Measurements from ENCODE around the gene NACA. TPM values are rescaled to one million over a fixed set of nuclear protein-coding genes. Genes with fewer than 3 reads are reported as not detected.
A peak's percentile ranks its signal among the peaks of the same experiment; 100 is the strongest.
"Not testable (repeated sequence)": the region's sequence is repeated elsewhere in the genome, so short reads cannot be mapped to it uniquely, and the experiment has no call there.

The NACA gene
- total RNA-seq, 2 donors from 2014 or later, result 1,074 to 1,104 TPM

GRCh38 chr12:56749359-56749758, 24.3 kb upstream of the NACA start:
- DNase-seq (ENCODE audit: low spot score in 2 of 2) (no peak), ATAC-seq (no peak)
- H3K27ac Mint-ChIP-seq, result no peak overlapping the region
- H3K9me3 Mint-ChIP-seq, result no peaks in the 10 kb centered on the region
- peaks cover 38 to 47% of the 10 kb centered on the region in 2 donors for H3K36me3 Mint-ChIP-seq

GRCh38 chr12:56728139-56728861, 3.2 kb upstream of the NACA start:
- H3K27ac Mint-ChIP-seq, result no peak overlapping the region
- no peaks in the 10 kb centered on the region for H3K9me3 Mint-ChIP-seq
- DNase-seq (ENCODE audit: low spot score in 2 of 2) (no peak), ATAC-seq (no peak)
- H3K36me3 Mint-ChIP-seq, result peaks cover 23 to 52% of the 10 kb centered on the region in 2 donors

- not testable (repeated sequence) for ATAC-seq, H3K9me3 Mint-ChIP-seq
- peak overlapping the region; percentile 96 to 99 for H3K27ac Mint-ChIP-seq
- peak in 1 of 2 donors; percentile 49 for DNase-seq (ENCODE audit: low spot score in 2 of 2)
- H3K36me3 Mint-ChIP-seq, result peaks cover 37 to 70% of the 10 kb centered on the region in 2 donors
Measured at GRCh38 chr12:56726196-56726675, 1.1 kb upstream of the NACA start.

- no peak for ATAC-seq
- Mint-ChIP-seq H3K36me3 (peaks cover 42 to 71% of the 10 kb centered on the region in 2 donors), H3K9me3 (no peaks in the 10 kb centered on the region), H3K27ac (peak overlapping the region; percentile 96 to 99)
- DNase-seq (ENCODE audit: low spot score in 2 of 2), result no peak
Measured at GRCh38 chr12:56725723-56726102, 614 bp upstream of the NACA start.

GRCh38 chr12:56724701-56724971, 463 bp downstream of the NACA start:
- Mint-ChIP-seq H3K36me3 (peaks cover 53 to 76% of the 10 kb centered on the region in 2 donors), H3K9me3 (no peaks in the 10 kb centered on the region), H3K27ac (peak overlapping the region; percentile 96 to 99)
- no peak for ATAC-seq
- no peak for DNase-seq (ENCODE audit: low spot score in 2 of 2)

- Mint-ChIP-seq H3K9me3 (no peaks in the 10 kb centered on the region), H3K27ac (peak overlapping the region; percentile 96 to 99), H3K36me3 (peaks cover 55 to 82% of the 10 kb centered on the region in 2 donors)
- DNase-seq (ENCODE audit: low spot score in 2 of 2) (no peak), ATAC-seq (no peak)
Measured at GRCh38 chr12:56723889-56724700, 1.0 kb downstream of the NACA start.

GRCh38 chr12:56723352-56723751, 1.7 kb downstream of the NACA start:
- no peak for ATAC-seq
- Mint-ChIP-seq H3K9me3 (no peaks in the 10 kb centered on the region), H3K36me3 (peaks cover 55 to 86% of the 10 kb centered on the region in 2 donors), H3K27ac (peak overlapping the region; percentile 96 to 99)
- no peak for DNase-seq (ENCODE audit: low spot score in 2 of 2)

- DNase-seq (ENCODE audit: low spot score in 2 of 2) (no peak), ATAC-seq (no peak)
- Mint-ChIP-seq H3K9me3 (no peaks in the 10 kb centered on the region), H3K27ac (peak overlapping the region; percentile 96), H3K36me3 (peaks cover 55 to 86% of the 10 kb centered on the region in 2 donors)
Measured at GRCh38 chr12:56722832-56723231, 2.3 kb downstream of the NACA start.

GRCh38 chr12:56721721-56722120, 3.4 kb downstream of the NACA start:
- Mint-ChIP-seq H3K27ac (peak overlapping the region; percentile 96), H3K9me3 (no peaks in the 10 kb centered on the region), H3K36me3 (peaks cover 55 to 80% of the 10 kb centered on the region in 2 donors)
- DNase-seq (ENCODE audit: low spot score in 2 of 2) (no peak), ATAC-seq (no peak)

GRCh38 chr12:56721216-56721615, 3.9 kb downstream of the NACA start:
- ATAC-seq (no peak), DNase-seq (ENCODE audit: low spot score in 2 of 2) (no peak)
- peak overlapping the region; percentile 80 to 96 for H3K27ac Mint-ChIP-seq
- peaks cover 57 to 83% of the 10 kb centered on the region in 2 donors for H3K36me3 Mint-ChIP-seq
- H3K9me3 Mint-ChIP-seq, result no peaks in the 10 kb centered on the region

GRCh38 chr12:56720731-56721151, 4.4 kb downstream of the NACA start:
- Mint-ChIP-seq H3K36me3 (peaks cover 62 to 83% of the 10 kb centered on the region in 2 donors), H3K27ac (peak overlapping the region; percentile 80 to 96), H3K9me3 (no peaks in the 10 kb centered on the region)
- ATAC-seq (no peak), DNase-seq (ENCODE audit: low spot score in 2 of 2) (no peak)

- Mint-ChIP-seq H3K9me3 (no peaks in the 10 kb centered on the region), H3K36me3 (peaks cover 59 to 83% of the 10 kb centered on the region in 2 donors)
- no peak for ATAC-seq
Measured at GRCh38 chr12:56719056-56719455, 6.0 kb downstream of the NACA start.

GRCh38 chr12:56718636-56719035, 6.5 kb downstream of the NACA start:
- Mint-ChIP-seq H3K9me3 (no peaks in the 10 kb centered on the region), H3K36me3 (peaks cover 57 to 83% of the 10 kb centered on the region in 2 donors), H3K27ac (peak overlapping the region; percentile 80 to 96)
- DNase-seq (ENCODE audit: low spot score in 2 of 2) (no peak), ATAC-seq (no peak)

More at GRCh38 chr12:56719056-56719455, 6.0 kb downstream of the NACA start:
- no peak for DNase-seq (ENCODE audit: low spot score in 2 of 2)
- H3K27ac Mint-ChIP-seq, result peak overlapping the region; percentile 80 to 96

GRCh38 chr12:56718149-56718548, 7.0 kb downstream of the NACA start:
- DNase-seq (ENCODE audit: low spot score in 2 of 2) (no peak), ATAC-seq (no peak)
- peaks cover 57 to 83% of the 10 kb centered on the region in 2 donors for H3K36me3 Mint-ChIP-seq
- H3K27ac Mint-ChIP-seq, result no peak overlapping the region
- H3K9me3 Mint-ChIP-seq, result no peaks in the 10 kb centered on the region

- DNase-seq (ENCODE audit: low spot score in 2 of 2) (no peak), ATAC-seq (no peak)
- H3K36me3 Mint-ChIP-seq, result peaks cover 57 to 86% of the 10 kb centered on the region in 2 donors
- H3K9me3 Mint-ChIP-seq, result no peaks in the 10 kb centered on the region
- H3K27ac Mint-ChIP-seq, result peak overlapping the region; percentile 64 to 82
Measured at GRCh38 chr12:56716933-56717880, 7.9 kb downstream of the NACA start.

GRCh38 chr12:56716458-56716857, 8.6 kb downstream of the NACA start:
- Mint-ChIP-seq H3K27ac (peak overlapping the region; percentile 64 to 82), H3K9me3 (no peaks in the 10 kb centered on the region), H3K36me3 (peaks cover 51 to 81% of the 10 kb centered on the region in 2 donors)
- ATAC-seq (no peak), DNase-seq (ENCODE audit: low spot score in 2 of 2) (no peak)

All from activated naive CD4-positive, alpha-beta T cell treated with anti-CD3 and anti-CD28 coated beads, Interleukin-2, amount 50 U/mL, for 72 hours (primary cell).